ENCODE data around the gene GALNT2. TPM values are rescaled to one million over a fixed set of nuclear protein-coding genes. Genes with fewer than 3 reads are reported as not detected.

The GALNT2 gene
- total RNA-seq, 1 experiment from 2014 or later = 152 TPM

- ChIA-PET POLR2A (no interaction called here), CTCF (no interaction called here)
- H3K36me3 ChIP-seq (ENCODE audit: control insufficient read depth, insufficient read depth, low read length) = no peaks in the 10 kb centered on the region
- H3K4me3 ChIP-seq (ENCODE audit: low read depth in 2 of 2, low read length in 2 of 2) = no peak overlapping the region
- ATAC-seq = no peak
- TF ChIP-seq CTCF (IDR thresholded peaks at IDR 0.05) (no peak), POLR2AphosphoS5 (IDR thresholded peaks at IDR 0.05; ENCODE audit: low read depth, low read length) (no peak), REST (IDR thresholded peaks at IDR 0.05; ENCODE audit: insufficient read depth in 1 of 2, low read depth in 2 of 2, low read length in 1 of 2) (no peak), SIN3A (IDR thresholded peaks at IDR 0.05; ENCODE audit: borderline replicate concordance, insufficient read depth, low read depth, low read length) (no peak), TCF7L2 (IDR thresholded peaks at IDR 0.05; ENCODE audit: low read depth, low read length) (no peak)
- no TSS peak for BruUV-seq (replicated peaks)
- intact Hi-C loops (cut with micrococcal nuclease; ENCODE audit: unreplicated experiment) = no loop called here
- no peaks in the 10 kb centered on the region for H3K9me3 ChIP-seq (ENCODE audit: control insufficient read depth, insufficient read depth, low read depth, low read length)
- H3K27ac ChIP-seq (ENCODE audit: low read length) = no peak overlapping the region
- H3K4me1 ChIP-seq (ENCODE audit: control insufficient read depth, insufficient read depth, low read length) = no peaks in the 10 kb centered on the region
- in situ Hi-C loops (cut with HindIII; ENCODE audit: low pct_unique_long_range_greater_than_20kb, low sequenced_read_pairs) = no loop called here
- no peak for DNase-seq (ENCODE audit: low read depth, low spot score)
- H3K27me3 ChIP-seq (ENCODE audit: control insufficient read depth, insufficient read depth, low read length) = no peaks in the 10 kb centered on the region
Observed at GRCh38 chr1:230032516-230033281, 34.3 kb upstream of the GALNT2 start.

DNA sequence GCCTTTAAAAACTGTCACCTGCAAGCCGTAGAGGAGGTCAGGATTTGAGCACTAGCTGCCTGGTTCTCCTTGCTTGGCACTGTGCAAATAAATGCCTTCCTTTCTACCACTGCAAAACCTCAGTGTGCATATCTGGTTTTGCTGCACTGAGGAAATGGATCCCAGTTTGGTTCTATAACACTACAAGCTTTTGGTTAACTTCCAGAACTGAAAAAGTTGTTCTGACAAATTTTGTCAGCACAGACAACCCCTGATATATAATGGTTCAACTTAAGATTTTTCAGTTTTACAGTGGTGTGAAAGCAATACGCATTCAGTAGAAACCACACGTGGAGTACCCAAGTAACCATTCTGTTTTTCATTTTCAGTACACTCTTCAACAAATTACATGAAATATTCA, 29.8 kb upstream of the GALNT2 start:
- H3K9me3 ChIP-seq (ENCODE audit: control insufficient read depth, insufficient read depth, low read depth, low read length) = no peaks in the 10 kb centered on the region
- peaks cover 4% of the 10 kb centered on the region; the same call in 1 of the 2 replicates for H3K27me3 ChIP-seq (ENCODE audit: control insufficient read depth, insufficient read depth, low read length)
- BruUV-seq (replicated peaks) = no TSS peak
- H3K36me3 ChIP-seq (ENCODE audit: control insufficient read depth, insufficient read depth, low read length) = no peaks in the 10 kb centered on the region
- intact Hi-C loops (cut with micrococcal nuclease; ENCODE audit: unreplicated experiment) = no loop called here
- TF ChIP-seq POLR2AphosphoS5 (IDR thresholded peaks at IDR 0.05; ENCODE audit: low read depth, low read length) = no peak
- TF ChIP-seq REST (IDR thresholded peaks at IDR 0.05; ENCODE audit: insufficient read depth in 1 of 2, low read depth in 2 of 2, low read length in 1 of 2) = no peak
- no peak for TF ChIP-seq TCF7L2 (IDR thresholded peaks at IDR 0.05; ENCODE audit: low read depth, low read length)
- TF ChIP-seq CTCF (IDR thresholded peaks at IDR 0.05) = no peak
- no peak for TF ChIP-seq SIN3A (IDR thresholded peaks at IDR 0.05; ENCODE audit: borderline replicate concordance, insufficient read depth, low read depth, low read length)
- ChIA-PET POLR2A (no interaction called here), CTCF (no interaction called here)
- no peak overlapping the region for H3K27ac ChIP-seq (ENCODE audit: low read length)
- no peak for DNase-seq (ENCODE audit: low read depth, low spot score)
- ATAC-seq = no peak
- in situ Hi-C loops (cut with HindIII; ENCODE audit: low pct_unique_long_range_greater_than_20kb, low sequenced_read_pairs) = no loop called here
- H3K4me1 ChIP-seq (ENCODE audit: control insufficient read depth, insufficient read depth, low read length) = no peaks in the 10 kb centered on the region
- H3K4me3 ChIP-seq (ENCODE audit: low read depth in 2 of 2, low read length in 2 of 2) = no peak overlapping the region
